Measurements from ENCODE around the gene ESRRB. TPM values are rescaled to one million over a fixed set of nuclear protein-coding genes. Genes with fewer than 3 reads are reported as not detected.

The ESRRB gene
- total RNA-seq, 1 donor: under 0.01 TPM

GRCh38 chr14:76396714-76397187 is 20.8 kb downstream of the ESRRB start:
- Histone ChIP-seq H3K9me3 (ENCODE audit: low read depth, low read length) (no peaks in the 10 kb centered on the region), H2AFZ (ENCODE audit: low read length) (no peak overlapping the region), H3K27ac (ENCODE audit: low read depth, low read length) (no peak overlapping the region), H4K20me1 (ENCODE audit: insufficient read depth, low read length) (no peaks in the 10 kb centered on the region), H3K36me3 (ENCODE audit: insufficient read depth, low read length) (no peaks in the 10 kb centered on the region), H3K4me1 (ENCODE audit: insufficient read depth, low read length) (no peaks in the 10 kb centered on the region), H3K79me2 (ENCODE audit: insufficient read depth, low read length) (no peaks in the 10 kb centered on the region), H3K4me2 (ENCODE audit: insufficient read depth, low read length) (no peak overlapping the region), H3K4me3 (ENCODE audit: insufficient read depth, low read length) (no peak overlapping the region), H3K27me3 (ENCODE audit: insufficient read depth, low read length) (peaks cover 18% of the 10 kb centered on the region)
- no peak for TF ChIP-seq CTCF (IDR thresholded peaks at IDR 0.05; ENCODE audit: extremely low read depth, low read depth, low read length)
- no peak for DNase-seq (ENCODE audit: insufficient read length, low spot score, missing footprints)

GRCh38 chr14:76405627-76406026 is 29.7 kb downstream of the ESRRB start:
- Histone ChIP-seq H2AFZ (ENCODE audit: low read length) (no peak overlapping the region), H3K79me2 (ENCODE audit: insufficient read depth, low read length) (no peaks in the 10 kb centered on the region), H3K4me1 (ENCODE audit: insufficient read depth, low read length) (no peaks in the 10 kb centered on the region), H4K20me1 (ENCODE audit: insufficient read depth, low read length) (no peaks in the 10 kb centered on the region), H3K27me3 (ENCODE audit: insufficient read depth, low read length) (peaks cover 5% of the 10 kb centered on the region), H3K4me2 (ENCODE audit: insufficient read depth, low read length) (no peak overlapping the region), H3K27ac (ENCODE audit: low read depth, low read length) (no peak overlapping the region), H3K9me3 (ENCODE audit: low read depth, low read length) (no peaks in the 10 kb centered on the region), H3K36me3 (ENCODE audit: insufficient read depth, low read length) (no peaks in the 10 kb centered on the region), H3K4me3 (ENCODE audit: insufficient read depth, low read length) (no peak overlapping the region)
- DNase-seq (ENCODE audit: insufficient read length, low spot score, missing footprints): no peak
- no peak for TF ChIP-seq CTCF (IDR thresholded peaks at IDR 0.05; ENCODE audit: extremely low read depth, low read depth, low read length)

- Histone ChIP-seq H3K79me2 (ENCODE audit: insufficient read depth, low read length) (no peaks in the 10 kb centered on the region), H3K4me1 (ENCODE audit: insufficient read depth, low read length) (no peaks in the 10 kb centered on the region), H3K4me3 (ENCODE audit: insufficient read depth, low read length) (no peak overlapping the region), H3K4me2 (ENCODE audit: insufficient read depth, low read length) (no peak overlapping the region), H2AFZ (ENCODE audit: low read length) (no peak overlapping the region), H3K27me3 (ENCODE audit: insufficient read depth, low read length) (peaks cover 3% of the 10 kb centered on the region), H4K20me1 (ENCODE audit: insufficient read depth, low read length) (no peaks in the 10 kb centered on the region), H3K27ac (ENCODE audit: low read depth, low read length) (no peak overlapping the region), H3K36me3 (ENCODE audit: insufficient read depth, low read length) (no peaks in the 10 kb centered on the region), H3K9me3 (ENCODE audit: low read depth, low read length) (no peaks in the 10 kb centered on the region)
- DNase-seq (ENCODE audit: insufficient read length, low spot score, missing footprints): no peak
- TF ChIP-seq CTCF (IDR thresholded peaks at IDR 0.05; ENCODE audit: extremely low read depth, low read depth, low read length): no peak
Observed at GRCh38 chr14:76407449-76408150, 31.7 kb downstream of the ESRRB start.

- Histone ChIP-seq H3K4me2 (ENCODE audit: insufficient read depth, low read length) (no peak overlapping the region), H3K4me1 (ENCODE audit: insufficient read depth, low read length) (no peaks in the 10 kb centered on the region), H3K4me3 (ENCODE audit: insufficient read depth, low read length) (no peak overlapping the region), H2AFZ (ENCODE audit: low read length) (no peak overlapping the region), H4K20me1 (ENCODE audit: insufficient read depth, low read length) (no peaks in the 10 kb centered on the region), H3K36me3 (ENCODE audit: insufficient read depth, low read length) (no peaks in the 10 kb centered on the region), H3K27me3 (ENCODE audit: insufficient read depth, low read length) (peaks cover 12% of the 10 kb centered on the region), H3K79me2 (ENCODE audit: insufficient read depth, low read length) (no peaks in the 10 kb centered on the region), H3K27ac (ENCODE audit: low read depth, low read length) (no peak overlapping the region), H3K9me3 (ENCODE audit: low read depth, low read length) (no peaks in the 10 kb centered on the region)
- no peak for DNase-seq (ENCODE audit: insufficient read length, low spot score, missing footprints)
- no peak for TF ChIP-seq CTCF (IDR thresholded peaks at IDR 0.05; ENCODE audit: extremely low read depth, low read depth, low read length)
Observed at GRCh38 chr14:76408877-76409276, 32.9 kb downstream of the ESRRB start.
